Hematopoietic multipotent progenitor cell (in vitro differentiated cells): ENCODE measurements around the gene F7. TPM values are rescaled to one million over a fixed set of nuclear protein-coding genes. Genes with fewer than 3 reads are reported as not detected.
"Not testable (repeated sequence)": the region's sequence is repeated elsewhere in the genome, so short reads cannot be mapped to it uniquely, and the experiment has no call there.

Source experiments
- DNase-seq, 3 donors: peaks; one replicate each; pipeline ENCODE4 v3.0.0-alpha.2; 2011 to 2015; ENCODE audit warnings: low read depth in 2 of 3, low spot score in 2 of 3
- total RNA-seq: library from RNA; depleted of rRNA; stranded (reverse); fragments of >200 nt; gene quantifications from one replicate; pipeline ENCODE4 v1.2.3, GENCODE V29; 2012

Gene F7
- total RNA-seq, 1 donor = 0.27 TPM

DNA sequence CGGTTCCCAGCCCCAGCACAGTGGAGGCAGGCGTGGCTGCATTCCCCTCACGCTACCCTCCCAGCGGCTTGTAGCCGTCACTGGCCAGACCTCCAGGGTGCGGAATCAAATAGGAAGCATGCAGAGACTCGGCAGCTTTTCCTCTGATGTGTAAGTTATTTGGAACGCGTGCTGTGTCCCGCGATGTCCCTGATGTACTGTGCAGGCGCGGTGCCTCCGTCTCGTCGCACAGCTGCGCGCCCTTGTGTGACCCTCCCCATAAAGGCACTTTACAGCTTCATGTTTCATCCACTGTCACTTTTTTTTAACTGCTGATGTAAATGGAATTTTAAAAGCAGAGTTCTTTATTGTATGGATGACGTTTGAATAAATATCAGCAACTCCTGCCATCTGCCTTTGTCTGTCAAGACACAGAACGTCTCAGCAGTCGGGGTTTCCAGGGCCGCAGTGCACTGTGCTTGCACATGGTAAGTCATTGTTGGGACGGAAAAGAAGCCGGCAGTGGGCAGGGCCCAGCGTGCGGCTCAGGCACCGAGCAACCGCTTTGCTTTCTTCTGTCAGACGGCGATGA lies 7.3 kb upstream of the F7 start:
- DNase-seq = no peak

DNA sequence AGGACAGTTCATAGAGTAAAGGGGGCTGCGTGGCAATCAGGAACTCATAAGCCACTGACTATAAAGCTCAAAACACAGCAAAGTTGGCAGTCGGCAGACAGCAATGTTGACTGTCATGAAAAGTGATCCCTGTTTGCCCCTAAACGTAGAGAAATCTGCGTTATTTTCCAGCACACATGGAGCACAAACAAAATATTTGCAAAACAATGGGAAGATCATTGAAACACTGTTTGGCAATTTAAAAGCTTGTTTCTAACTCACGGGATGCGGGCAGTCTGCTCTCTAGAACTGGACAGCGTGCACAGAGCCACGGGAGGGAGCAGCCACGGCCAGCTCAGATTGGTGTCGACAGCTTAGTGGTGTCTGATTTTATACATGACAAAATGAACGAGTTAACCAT lies 6.4 kb upstream of the F7 start:
- DNase-seq = no peak

DNA sequence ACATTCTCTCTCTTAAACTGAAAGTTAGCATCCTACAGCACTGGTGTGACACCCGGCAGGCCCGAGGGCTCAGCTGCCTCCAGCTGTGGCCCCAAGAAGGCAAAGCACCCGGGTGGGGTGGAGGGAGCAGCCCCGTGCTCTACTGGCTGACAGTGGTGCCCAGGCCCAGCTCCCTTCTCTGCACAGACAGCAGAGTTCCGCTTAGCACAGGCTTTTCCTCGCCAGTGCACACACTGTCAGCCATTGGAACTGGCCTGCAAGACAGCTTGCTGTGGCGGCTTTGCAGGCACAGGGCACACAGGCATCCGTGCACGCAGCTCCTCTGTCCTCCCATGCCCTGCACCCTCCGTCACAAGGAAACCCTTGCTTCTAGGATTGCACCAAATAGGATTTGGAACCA lies 3.3 kb upstream of the F7 start:
- not testable (repeated sequence) for DNase-seq

DNA sequence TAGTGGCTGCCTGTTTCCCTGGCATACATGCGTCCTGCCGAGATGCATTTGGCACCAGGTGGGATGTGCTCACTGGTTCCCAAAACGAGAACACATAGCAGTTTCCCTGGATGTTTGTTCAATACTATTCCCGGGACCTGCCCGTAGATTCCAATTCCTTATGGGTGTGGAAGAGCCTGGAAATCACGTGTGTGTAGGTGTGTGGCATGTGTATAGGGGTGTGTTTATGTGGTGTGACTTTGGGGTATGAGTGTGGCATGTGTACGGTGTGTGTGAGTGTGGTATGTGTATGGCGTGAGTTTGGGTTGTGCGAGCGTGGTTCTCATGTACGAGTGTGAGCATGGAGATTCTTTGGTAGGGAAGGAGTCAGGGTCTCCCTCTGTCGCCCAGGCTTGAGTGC lies 2.9 kb upstream of the F7 start:
- no peak for DNase-seq

DNA sequence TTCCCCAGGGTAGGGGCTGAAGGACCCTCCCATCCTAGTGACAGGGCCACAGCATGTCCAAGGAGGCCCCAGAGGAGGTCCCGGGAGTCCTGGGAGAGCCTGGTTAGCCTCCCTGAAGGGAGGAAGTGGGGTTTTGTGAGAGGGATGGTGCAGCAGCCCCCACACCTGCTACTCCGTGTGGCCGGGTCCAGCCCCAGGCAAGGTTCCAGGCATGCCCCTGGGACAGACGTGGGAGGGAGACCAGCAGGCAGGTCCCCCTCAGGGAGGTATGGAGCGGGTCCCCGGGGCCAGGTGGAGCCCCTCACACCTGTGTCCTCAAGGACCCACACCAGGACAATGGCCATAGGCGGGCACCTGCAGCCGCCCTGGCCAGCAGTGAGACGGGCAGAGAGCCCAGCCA lies 1.9 kb upstream of the F7 start:
- no peak for DNase-seq

DNA sequence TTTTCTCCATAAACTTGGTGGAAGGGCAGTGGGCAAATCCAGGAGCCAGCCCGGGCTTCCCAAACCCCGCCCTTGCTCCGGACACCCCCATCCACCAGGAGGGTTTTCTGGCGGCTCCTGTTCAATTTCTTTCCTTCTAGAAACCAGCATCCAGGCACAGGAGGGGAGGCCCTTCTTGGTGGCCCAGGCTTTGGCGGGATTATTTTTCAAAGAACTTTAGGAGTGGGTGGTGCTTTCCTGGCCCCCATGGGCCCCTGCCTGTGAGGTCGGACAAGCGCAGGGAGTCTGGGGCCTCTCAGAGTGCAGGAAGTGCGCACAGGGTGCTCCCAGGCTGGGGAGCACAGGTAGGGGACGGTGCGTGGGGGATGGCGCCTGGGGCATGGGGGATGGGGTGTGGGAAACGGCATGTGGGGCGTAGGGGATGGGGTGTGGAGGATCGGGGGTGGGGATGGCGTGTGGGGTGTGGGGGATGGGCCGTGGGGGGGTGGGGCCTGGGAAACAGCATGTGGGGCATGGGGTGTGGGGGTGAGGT lies 396 bp downstream of the F7 start:
- no peak for DNase-seq

DNA sequence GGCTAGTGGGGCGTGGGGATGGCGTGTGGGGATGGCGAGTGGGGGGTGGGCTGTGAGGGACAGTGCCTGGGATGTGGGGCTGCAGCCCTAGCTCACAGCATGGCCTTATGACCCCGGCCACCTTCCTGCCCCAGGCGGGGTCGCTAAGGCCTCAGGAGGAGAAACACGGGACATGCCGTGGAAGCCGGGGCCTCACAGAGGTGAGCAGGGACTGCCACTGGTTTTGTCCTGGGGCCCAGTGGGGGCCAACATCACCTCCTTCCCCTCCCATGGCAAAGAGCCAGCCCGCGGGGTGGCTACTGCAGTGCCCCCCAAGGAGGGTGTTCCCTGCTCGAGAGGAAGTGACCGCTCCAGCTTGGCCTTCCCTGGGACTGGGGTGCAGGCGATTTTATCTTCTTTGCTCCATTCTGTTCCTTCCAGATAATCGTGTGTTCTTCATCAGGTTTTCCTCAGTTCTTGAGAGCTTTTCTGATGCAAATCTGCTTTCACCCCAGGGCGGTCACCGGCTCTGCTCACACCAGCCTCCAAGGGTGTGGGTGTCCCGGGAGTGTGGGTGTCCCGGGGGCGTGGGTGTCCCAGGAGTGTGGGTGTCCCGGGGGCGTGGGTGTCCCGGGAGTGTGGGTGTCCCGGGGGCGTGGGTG lies 1.2 kb downstream of the F7 start:
- DNase-seq = no peak

DNA sequence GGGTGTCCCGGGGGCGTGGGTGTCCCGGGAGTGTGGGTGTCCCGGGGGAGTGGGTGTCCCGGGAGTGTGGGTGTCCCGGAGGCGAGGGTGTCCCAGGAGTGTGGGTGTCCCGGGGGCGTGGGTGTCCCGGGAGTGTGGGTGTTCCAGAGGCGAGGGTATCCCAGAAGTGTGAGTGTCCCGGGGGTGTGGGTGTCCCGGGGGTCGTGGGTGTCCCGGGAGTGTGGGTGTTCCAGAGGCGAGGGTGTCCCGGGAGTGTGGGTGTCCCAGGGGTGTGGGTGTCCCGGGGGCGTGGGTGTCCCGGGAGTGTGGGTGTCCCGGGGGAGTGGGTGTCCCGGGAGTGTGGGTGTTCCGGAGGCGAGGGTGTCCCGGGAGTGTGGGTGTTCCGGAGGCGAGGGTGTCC lies 2.9 kb downstream of the F7 start:
- DNase-seq = not testable (repeated sequence)

DNA sequence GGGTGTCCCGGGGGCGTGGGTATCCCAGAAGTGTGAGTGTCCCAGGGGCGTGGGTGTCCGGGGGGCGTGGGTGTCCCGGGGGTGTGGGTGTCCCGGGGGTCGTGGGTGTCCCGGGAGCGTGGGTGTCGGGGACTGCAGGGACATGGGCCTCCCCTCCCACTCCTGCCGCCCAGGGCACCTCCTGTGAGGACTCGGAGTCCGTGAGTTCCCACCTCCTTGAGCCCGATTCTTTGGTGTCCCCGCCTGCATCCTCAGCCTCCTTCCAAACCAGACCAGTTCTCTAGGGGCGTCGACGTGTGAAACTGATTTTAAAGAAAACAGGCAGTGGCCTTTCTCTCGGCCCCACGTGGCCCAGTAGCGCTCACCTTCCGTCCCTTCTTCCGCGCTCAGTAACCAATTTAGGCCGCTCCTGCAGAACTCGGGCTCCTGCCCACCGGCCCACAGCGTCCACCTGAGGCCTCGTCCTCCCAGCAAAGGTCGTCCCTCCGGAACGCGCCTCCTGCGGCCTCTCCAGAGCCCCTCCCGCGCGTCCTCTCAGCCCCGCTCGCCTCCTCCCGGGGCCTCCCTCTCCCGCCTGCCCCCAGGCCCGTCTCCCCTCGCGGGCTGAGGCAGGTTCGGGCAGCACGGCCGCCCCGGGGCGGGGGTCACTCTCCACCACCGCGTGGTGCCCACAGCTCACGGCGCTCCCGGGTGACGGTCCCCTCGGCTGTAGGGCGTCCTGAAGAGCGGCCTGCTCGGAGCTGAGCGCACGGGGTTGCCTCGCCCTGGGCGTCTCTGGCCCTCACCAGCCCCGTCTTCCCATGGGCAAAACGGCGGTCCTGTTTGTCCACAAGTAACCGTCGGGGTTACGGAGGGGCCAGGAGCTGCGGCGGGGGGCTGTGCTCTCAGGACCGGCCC lies 3.8 kb downstream of the F7 start:
- no peak for DNase-seq

DNA sequence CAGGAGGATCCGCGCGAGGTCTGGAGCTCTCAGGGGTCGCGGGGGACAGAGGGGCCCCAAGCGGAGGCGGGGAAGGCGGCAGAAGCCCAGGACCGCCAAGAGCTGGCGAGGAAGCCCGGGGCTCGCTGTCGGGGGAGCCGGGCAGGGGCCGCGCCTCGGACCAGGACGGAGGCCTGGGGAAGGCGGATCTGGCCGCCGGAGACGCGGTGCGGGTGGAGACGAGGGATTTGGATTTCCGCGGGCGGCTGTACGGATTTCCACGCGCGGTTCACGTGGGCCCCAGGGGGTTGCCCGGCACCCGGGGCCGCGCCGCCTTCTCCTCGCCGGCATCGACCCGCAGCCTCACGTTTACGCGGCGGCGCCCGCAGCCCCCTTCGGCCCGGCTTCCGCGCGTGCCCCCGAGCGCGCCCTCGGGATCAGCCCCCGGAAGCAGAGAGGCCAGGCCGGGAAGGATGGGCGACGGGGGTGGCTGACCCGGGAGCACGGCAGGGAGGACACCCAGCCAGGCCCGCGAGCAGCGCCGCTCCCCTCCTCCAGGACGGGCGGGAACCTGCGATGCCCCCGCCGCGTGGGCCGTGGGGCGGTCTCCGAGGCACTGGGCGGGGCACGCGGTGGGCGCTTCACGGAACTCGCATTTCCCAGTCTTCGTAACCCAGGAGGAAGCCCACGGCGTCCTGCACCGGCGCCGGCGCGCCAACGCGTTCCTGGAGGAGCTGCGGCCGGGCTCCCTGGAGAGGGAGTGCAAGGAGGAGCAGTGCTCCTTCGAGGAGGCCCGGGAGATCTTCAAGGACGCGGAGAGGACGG lies 4.7 kb downstream of the F7 start:
- peak in 2 of 3 donors; percentile 8 to 14 for DNase-seq

DNA sequence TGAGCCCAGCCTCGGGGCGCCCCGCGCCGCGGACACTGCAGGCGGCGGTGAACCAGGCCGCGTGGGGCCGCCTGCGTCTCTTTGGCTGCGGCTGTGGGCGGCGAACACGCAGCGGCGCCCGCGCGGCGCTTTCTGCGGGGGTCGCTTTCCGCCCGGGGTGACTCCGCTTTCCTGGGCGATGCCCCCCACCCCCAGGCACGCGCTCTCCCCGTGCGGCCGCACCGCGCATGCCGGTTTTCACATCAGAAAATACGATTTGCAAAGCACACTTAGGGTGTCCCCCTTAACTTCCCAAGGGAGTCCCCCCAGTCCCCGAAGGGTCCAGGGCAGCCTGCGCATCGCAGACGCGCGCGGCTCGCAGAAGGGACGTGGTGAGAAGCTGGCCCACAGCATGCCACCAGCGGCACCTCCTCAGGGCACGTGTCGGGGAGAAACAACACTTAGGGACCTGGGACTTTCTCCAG lies 5.3 kb downstream of the F7 start:
- DNase-seq = peak in 1 of 3 donors; percentile 10

DNA sequence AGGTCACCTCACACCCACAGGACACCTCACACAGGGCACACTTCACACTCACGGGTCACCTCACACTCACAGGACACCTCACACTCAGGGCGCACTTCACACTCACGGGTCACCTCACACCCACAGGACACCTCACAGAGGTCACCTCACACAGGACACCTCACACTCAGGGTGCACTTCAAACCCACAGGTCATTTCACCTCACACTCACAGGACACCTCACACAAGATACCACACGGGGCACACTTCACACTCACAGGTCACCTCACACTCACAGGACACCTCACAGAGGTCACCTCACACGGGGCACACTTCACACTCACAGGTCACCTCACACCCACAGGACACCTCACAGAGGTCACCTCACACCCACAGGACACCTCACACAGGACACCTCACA lies 6.2 kb downstream of the F7 start:
- DNase-seq = not testable (repeated sequence)

DNA sequence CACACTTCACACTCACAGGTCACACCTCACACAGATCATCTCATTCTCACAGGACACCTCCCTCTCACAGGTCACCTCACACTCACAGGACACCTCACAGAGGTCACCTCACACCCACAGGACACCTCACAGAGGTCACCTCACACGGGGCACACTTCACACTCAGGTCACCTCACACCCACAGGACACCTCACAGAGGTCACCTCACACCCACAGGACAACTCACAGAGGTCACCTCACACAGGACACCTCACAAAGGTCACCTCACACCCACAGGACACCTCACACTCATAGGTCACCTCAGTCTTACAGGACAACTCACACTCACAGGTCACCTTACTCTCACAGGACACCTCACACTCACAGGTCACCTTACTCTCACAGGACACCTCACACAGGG lies 6.9 kb downstream of the F7 start:
- not testable (repeated sequence) for DNase-seq

DNA sequence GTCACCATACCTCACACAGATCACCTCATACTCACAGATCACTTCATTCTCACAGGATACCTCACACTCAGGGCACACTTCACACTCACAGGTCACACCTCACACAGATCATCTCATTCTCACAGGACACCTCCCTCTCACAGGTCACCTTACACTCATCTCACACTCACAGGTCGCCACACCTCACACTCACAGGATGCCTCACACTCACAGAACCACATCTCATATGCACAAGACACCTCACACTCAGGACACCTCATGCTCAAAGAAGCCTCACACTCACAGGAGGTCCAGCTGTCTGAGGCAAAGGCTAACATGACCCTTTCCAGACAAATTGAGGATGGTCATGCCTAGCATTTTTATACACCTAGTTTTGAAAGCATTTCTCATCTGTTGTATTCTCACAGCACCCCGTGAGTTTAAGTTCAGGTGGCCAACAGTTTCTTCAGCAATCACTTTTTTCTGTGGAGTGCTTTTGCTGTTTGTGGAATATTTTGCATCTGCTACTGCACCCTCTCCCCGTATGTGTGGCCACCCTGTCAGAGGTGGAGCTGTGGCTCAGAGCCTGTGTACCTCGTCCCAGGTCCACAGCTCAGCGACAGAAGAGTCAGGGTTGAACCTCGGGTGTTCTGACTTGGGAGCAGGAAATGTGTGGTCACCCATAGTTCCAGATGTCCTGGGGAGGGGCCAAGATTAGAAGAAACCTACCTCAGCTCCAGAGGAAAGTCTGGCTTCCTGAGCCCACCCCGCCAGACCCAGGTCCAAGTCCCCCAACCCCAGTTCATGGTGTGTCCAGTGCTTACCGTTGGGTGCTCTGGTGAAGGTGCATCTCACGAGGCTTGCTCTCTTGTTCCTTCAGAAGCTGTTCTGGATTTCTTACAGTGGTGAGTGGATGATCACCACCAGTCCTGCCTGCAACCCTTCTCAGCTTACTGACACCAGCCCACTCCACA lies 7.6 kb downstream of the F7 start:
- peak in 2 of 3 donors; percentile 26 to 53 for DNase-seq

DNA sequence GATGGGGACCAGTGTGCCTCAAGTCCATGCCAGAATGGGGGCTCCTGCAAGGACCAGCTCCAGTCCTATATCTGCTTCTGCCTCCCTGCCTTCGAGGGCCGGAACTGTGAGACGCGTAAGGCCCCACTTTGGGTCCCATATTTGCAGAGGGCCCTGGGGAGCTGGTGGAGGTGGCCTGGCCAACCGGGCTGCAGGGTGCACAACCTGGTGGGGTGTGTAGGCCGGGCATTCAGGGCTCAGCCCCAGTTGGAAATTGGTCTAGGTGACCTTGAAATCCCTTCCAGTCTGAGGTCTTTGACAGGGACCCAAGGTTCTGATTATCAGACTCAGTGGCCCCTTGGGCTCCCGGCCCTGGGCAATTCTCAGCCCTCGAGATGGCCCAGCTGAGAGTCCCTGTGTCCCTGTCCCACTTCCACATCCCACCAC lies 8.3 kb downstream of the F7 start:
- DNase-seq = no peak

DNA sequence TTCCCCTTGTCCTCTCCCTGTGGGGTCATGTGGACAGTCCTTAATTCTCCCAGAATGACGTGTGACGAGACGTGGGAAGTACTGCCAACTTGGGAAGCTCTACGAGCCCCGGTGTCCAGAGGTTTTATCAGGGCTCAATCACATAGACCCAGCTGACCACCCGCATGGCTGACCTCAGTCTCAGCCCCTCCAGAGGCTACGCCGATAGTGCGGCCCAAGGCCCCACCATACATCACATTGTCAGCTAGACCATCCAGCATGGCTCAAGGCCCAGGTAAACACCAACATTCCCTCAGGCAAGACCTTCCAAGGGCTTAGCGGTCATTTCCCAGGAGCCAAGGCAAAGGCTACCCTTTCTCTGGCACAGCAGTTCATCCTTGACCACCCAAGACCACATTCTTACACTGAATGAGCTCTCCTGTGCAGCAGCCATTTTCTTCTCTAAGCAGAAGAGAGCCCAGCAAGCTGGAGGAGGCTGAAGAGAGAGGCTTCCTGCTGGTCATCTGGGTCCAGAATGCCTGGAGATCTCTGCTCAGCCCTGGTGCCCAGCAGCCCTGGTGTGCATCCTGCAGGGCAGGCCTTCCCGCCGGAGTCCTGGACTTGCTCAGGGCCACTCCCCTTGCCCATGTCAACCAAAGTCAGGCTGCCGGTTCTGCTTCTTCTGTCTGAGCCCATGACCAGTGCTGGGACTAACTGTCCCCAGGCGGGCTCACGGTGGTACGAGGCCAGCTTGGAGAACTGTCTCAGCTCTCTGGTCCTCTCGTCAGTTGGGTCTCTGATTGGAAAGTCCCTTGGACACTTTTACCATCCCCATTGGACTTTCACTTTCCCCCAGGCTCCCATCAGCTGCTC lies 9.1 kb downstream of the F7 start:
- DNase-seq = no peak

DNA sequence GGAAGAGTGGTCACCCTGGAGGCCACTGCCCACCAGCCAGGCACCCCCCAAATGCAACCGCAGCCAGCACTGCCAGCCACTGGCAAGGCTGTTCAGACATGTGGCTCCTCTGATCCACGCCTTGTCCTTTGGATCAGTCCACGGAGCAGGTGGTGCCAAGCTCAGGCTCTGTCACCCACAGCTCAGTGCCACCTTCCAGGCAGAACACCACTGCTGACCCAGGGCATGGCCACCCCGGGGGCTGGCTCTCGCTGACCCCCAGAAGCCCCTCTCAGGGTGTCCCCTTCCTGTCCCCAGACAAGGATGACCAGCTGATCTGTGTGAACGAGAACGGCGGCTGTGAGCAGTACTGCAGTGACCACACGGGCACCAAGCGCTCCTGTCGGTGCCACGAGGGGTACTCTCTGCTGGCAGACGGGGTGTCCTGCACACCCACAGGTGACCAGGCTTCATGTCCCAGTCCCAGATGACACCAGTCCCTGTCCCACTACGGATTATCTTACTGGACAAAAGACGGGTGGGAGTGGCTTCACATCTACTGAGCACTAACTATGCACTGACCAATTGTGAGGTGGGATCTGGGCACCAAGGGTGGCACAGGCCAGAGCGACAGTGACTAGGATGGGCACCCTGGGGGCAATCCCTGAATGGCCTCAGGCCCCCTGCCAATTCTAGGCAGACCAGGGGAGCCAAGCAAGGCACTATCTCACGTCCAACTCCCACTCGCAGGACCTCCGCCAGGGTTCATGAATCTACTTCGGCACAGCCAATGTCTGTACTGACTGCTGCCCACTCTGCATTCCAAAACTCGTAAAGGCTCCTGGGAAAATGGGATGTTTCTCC lies 10.0 kb downstream of the F7 start:
- no peak for DNase-seq
